Measurements from ENCODE around the gene SYNRG.

SYNRG gene

DNA sequence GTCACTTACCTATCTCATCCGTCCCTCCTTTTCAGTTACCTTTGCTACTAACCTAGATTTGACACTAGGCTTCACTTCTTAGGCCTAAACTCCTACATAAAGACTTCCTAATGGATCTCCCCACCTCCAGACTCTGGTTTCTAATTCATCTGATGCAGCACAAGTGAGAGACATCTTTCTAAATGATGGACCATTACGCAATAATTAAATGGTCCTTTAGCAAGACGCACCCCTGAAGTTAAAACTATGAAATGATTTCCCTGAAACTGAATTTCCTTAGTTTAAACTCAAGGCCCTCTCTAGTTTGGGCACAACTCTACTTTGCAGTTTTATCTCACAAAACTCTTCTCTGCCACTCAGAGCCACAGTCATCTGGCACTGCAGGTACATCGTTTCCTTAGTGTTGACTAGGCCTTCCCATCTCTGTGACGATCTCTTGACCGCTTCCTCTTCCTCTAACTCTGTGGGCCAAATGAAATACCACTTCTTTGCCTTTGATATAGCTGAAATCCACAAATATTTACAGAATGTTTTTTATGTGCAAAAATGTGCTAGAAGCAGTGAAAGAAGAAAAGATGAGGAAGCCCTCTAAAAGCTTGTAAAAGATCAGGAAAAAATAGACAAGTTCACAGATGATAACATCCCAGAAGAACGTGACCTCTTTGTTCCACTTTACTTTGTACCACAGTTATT, 3.3 kb downstream of the SYNRG start:
- no peak for DNase-seq (ENCODE audit: low spot score)

DNA sequence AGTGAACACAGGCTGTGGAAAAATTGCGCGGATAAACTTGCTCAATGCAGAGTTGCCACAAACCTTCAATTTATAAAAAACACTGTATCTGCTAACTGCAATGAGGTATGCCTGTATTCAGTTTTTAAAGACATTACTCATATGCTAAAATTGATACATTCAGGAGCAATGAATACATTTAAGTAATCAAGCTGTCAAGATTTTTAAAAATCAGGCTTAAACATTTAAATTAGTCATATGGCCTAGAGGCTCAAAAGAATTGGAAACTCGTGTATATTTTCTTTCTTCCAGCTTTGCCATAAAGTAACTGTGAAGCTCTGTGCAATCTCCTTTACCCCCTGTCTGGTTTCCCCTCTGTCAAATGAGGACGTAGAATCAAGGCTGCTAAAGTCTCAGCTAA, 4.1 kb downstream of the SYNRG start:
- DNase-seq (ENCODE audit: low spot score), result no peak

DNA sequence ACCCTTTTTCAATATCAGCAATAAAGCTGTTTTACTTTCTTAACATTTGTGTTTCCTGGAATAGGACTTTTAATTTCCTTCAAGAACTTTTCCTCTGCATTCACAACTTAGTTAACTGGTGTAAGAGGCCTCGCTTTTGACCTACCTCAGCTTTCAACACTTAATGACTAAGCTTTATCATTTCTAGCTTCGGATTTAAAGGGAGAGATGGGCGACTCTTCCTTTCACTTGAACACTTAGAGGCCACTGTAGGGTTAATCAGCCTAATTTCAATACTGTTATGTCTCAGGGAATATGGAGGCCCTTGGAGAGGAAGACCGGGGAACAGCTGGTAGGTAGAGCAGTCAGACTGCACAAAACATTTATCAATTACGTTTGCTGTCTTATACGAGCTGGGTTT, 4.7 kb downstream of the SYNRG start:
- DNase-seq (ENCODE audit: low spot score), result no peak

DNA sequence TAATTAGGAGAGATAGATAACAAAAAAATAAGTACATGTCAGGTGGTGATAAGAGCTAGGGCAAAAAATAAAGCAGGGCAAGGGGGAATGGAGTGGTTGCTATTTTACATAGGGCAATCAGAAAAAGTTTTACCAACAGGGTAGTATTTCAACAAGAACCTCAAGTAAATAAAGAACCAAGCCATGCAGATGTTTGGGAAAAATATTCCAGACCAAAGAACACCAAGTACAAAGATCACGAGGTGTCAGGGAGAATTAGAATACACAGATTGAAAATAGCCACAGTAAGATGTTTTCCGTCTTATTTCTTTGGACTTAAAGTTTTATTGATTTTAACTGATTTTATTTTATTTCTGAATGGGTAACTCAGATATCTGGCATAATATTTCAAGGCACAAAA, 11.1 kb downstream of the SYNRG start:
- DNase-seq (ENCODE audit: low spot score), result no peak

DNA sequence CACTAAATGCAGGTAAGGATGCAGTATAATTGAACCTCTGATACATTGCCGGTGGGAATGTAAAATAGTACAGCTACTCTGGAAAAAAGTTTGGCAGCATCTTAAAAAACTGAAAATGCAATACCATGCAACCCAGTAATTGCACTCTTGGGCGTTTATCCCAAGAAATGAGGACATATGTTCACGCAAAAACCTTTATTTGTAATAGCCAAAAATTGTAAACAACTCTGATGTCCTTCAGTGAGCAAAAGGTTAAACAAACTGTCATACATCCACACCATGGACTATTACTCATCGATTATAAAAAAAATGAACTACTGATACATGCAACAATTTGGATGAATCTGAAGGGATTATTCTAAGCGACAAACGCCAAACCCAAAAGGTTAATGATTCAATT, 16.9 kb downstream of the SYNRG start:
- DNase-seq (ENCODE audit: low spot score), result no peak

DNA sequence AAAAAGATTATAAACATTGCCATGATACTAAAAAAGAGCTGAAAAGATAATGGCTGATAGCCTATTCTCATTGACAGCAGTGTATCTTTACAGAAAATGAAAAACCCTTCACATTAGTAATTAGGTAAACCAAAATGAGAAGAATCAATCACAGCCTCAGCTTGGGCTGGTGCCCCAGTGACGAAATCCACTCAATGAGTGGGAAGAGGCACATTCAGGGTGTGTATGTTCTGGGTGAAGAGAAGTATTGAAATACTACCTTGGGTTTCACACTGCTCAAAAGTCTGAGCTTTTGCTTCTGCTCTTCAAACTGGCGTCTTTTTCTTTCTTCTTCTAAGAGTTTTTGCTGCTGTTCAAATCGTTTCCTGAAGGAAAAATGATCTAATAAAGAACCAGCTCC, 24.2 kb downstream of the SYNRG start:
- no peak for DNase-seq (ENCODE audit: low spot score)

DNA sequence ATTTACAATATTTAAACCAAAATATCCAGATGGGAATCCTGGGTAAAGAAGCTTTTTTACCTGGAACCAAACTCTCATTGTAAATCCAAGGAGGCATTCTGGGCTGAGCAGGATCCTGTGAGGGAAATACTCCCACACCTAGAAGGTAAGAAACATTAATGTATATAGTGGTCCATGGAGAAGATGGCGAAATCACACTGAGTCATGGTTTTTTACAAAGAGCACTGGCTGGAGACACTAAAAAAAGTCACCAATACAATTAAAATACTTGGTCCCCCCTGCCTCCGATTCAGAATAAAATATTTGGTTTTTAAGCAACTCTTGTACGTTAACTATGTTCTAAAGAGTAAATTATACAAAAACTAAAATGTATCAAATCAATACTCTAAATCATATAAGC, 32.9 kb downstream of the SYNRG start:
- no peak for DNase-seq (ENCODE audit: low spot score)

DNA sequence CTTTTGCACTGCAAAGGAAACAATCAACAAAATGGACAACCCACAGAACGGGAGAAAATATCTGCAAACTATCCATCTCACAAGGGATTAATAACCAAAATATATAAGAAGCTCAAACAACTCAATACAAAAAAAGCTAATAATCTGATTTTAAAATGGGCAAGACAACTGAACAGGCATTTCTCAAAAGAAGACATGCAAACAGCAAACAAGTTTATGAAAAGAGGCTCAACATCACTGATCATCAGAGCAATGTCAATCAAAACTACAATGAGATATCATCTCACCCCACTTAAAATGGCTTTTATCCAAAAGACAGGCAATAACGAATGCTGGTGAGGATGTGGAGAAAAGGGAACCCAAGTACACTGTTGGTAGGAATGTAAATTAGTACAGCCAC, 34.8 kb downstream of the SYNRG start:
- DNase-seq (ENCODE audit: low spot score), result no peak

DNA sequence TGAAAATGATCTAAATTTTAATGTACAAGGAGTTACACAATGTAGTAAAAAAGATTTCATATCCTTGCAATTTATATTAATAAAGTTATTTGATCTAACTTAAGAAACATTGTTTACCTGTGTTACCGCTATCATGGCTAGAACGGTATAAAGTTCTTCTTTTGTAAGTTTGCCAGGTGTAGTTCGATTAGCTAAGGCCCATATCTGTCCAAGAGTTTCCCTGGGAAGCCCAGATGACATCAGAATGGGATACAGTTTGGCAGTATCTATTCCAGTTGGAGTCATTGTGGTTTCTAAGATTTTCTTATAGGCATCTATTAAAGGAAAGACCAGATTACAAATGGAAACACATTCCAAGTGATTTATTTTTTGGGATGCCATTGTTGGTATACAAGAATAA, 37.5 kb downstream of the SYNRG start:
- no peak for DNase-seq (ENCODE audit: low spot score)

DNA sequence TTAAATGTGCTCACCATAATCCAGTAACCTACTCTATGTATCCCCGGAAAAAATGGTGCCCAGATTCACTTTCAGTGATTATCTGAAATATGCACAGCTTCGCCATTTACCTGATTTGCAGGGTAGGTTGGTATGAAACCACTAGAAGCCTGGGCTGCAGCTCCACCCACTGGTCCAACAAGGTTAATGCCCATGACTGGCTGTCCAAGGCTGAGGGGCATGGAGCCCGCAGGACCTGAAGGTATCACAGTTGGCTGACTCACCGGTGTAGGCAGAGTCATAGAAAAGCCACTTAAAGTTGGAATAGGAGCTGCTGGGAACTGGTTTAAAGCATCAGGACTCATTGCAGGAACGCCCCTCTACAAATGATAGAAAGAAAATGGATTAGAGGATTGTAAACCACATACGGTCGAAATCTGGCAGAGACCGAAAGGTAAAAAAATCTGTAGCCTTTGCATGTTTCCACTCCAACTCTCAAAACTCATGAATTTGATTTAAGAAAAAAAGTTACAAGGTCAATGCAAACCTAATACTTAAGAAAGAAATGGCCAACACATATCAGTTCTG, 38.6 kb downstream of the SYNRG start:
- DNase-seq (ENCODE audit: low spot score), result no peak

DNA sequence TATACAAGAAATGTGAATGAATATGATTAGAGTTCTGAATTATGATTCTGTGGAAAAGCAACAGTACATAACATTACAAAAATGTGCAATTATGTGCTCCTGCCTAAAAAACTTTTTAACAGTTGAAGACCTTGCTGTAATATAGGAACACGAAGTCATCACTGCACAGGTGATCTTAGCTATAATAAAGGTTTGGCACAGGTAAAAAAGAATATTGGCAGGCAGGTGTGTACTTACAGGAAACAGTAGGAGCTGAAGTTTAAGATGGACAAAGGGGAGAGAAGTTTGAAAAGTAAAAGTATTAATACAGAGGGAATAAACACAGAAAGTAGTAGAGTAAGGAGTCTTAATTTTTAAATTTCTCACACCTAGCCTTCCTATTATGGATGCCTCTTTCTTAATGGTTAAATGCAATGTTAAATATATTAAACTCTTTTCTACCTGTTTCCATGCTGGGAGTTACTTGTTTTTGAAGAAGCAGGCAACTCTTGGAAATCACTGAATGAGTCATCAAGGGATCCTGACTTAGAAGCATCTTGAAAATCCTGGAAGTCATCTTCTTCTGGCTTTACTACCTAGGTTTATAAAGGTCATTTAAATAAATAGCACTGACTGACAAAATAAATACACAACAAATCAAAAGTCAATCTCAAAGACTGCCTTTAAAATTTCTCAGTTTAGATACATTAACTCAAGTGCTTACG, 40.7 kb downstream of the SYNRG start:
- DNase-seq (ENCODE audit: low spot score), result no peak

DNA sequence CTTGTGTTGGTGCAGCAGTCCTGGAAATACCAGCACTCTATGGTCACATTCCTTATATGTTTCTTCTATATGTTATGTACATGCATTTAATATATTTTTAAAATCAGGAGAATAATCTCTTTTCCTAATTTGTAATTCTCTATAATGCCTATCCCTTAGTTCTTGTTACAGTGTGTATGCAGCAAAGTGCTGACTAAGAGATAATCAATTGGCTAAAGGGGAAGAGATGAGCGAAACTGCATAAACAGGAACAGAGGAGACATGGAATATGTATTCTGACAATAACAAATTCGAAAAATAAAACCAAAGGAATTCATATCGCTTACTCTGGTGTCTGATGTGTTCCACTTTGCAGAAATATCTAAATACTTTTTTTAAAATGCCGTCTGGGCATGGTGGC, 41.7 kb downstream of the SYNRG start:
- no peak for DNase-seq (ENCODE audit: low spot score)

DNA sequence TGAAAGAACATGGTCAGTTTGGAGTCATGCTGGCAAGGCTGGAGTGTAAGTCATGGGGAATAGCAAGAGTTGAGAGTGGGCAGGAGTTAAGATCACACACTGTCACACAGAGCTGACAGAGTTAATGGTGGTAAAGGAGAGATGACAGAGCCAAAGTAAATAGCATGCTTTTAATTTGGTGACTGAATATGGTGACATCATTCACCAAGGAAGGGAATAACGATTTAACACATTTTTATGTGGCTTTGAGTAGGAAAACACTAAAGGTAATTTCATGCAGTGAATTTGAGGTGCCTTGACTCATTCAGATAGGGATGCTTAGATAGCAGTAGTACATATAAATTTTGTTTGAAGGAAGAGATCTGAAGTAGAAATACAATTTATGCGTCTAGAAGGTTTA, 42.1 kb downstream of the SYNRG start:
- DNase-seq (ENCODE audit: low spot score), result no peak

DNA sequence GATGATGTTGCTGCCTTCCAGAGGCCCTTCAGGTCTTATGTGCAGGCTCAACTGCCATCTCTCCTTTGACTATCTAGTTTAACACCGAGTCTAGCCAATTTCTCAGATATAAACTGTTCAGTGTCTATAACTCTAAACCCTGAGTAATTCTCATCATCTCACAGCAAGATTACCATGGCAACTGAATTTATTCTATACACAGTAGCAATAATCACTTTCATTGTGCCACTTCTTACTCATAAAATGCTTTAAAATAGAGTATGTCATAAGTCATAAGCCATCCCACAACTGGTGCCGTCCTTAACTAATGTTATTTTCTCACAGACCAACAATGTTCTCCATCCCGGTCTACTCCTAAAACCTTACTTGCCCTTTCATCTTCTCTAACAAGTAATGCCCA, 45.0 kb downstream of the SYNRG start:
- no peak for DNase-seq (ENCODE audit: low spot score)

DNA sequence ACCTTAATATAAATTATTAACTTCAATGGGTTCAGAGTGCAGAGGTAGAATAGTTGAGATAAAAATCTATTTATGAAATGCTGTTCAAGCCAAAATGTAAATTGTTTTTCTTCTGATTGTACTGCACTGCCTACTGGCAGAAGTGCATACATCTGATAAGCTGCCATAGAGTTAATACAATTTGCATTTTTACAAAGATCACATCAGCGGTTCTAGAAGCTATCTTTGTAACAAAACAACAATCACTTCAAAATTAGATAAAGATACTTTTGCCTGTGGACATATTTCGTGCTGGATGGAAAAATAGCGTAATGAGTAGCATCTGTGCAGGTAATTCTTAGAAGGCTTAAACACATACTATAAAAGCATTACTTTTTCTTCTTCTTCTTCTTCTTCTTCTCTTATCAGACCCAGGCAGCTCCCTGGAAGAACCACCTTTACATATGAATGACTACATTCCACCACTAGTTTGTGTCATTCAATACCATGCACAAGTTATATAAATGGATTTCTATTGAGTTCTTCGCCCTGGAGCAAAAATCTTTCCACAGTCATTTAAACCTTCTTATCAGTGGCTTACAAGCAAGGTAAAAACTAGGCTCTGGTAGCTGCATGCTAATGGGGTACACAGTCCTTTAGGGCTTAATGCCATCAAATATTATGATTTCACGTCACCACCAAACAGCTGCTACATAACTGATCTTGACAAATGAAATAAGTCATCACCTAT, 47.0 kb downstream of the SYNRG start:
- DNase-seq (ENCODE audit: low spot score), result no peak

DNA sequence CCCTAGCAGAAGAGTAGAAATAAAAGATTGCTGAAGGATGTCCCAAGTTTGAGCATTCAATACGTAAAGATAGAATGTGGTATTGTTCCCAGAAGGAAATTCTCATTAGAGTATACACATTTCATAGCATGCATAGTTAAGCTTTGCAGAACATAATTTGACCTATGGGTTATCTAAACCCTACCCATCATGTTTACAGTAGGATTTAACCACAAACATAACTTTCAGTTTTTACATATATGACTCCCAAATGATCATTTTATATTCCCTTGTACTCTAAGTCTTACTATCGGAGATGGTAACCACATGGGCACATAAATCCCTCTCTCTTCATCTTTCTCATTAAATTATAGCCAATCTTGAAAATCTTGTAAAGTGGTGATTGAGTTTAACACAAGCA, 50.9 kb downstream of the SYNRG start:
- DNase-seq (ENCODE audit: low spot score), result no peak

DNA sequence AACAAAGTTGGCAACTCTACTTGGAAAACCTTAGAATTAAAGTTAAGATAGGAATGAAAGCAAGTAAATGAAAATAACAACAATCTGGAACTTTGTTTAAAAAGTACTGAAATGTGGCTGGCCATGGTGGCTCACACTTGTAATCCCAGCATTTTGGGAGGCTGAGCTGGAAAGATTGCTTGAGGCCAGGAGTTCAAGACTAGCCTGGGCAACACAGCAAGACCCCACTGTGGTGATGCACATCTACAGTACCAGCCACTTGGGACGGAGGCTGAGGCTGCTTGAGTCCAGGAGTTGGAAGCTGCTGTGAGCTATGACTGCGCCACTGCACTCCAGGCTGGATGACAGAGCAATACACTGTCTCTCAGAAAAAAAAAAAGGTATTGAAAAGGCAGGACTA, 51.7 kb downstream of the SYNRG start:
- DNase-seq (ENCODE audit: low spot score), result no peak

DNA sequence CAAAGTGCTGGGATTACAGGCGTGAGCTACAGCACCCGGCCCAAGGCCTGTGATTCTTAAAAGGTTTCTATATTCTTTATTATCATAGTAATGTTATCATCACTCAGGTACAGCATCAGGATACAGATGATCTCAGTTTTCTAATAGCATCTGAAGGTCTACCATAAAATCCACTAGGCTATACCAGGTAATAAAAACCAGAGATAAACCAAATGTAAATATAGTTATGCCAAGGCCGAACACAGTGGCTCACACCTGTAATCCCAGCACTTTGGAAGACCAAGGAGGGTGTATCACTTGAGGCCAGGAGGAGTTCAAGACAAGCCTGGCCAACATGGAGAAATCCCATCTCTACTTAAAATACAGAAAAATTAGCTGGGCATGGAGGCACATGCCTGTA, 53.8 kb downstream of the SYNRG start:
- no peak for DNase-seq (ENCODE audit: low spot score)

DNA sequence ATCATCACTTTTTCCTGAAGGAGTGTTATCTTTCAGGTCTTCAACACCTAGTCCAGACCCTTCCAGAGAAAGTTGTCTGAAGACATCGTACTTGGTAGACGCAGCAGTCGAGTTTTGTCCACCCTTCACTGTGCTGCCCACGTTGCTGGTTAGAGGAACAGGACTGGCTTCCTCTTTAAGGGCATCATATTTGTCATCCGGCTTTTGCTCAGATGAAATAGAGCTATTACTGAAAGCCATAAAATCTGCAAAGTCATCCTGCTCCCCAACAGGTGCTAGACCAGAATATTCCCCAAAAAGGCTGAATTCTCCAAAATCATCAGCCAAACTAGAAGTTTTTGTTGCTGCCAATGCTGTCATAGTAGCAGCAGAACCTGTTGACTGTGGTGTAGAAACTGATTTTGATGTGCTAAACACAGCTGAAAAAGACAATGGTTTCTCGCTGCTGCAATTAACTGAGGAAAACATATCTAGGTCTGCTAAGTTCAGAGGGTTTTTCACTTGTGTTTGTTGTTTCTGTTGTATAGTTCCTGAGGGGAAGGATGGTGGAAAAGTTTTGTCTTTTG, 55.7 kb downstream of the SYNRG start:
- no peak for DNase-seq (ENCODE audit: low spot score)

DNA sequence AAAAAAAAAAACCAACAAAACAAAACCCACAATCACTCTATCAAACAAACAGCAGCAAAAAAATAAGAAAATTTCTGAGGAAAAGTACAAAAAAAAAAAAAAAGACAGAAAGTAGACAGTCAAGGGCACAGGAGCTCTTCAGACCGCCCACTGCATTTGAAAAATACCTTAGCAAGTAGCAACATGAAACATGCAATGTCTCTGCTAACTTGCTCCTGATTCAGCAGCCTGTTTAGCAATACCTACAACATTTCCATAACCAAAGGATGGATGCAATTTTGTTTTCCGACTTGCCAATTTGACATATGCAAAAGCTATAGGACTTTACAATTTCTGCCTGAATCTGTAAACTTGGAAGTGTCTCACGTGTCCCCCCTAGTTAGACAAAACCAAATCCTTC, 57.4 kb downstream of the SYNRG start:
- DNase-seq (ENCODE audit: low spot score), result no peak

DNA sequence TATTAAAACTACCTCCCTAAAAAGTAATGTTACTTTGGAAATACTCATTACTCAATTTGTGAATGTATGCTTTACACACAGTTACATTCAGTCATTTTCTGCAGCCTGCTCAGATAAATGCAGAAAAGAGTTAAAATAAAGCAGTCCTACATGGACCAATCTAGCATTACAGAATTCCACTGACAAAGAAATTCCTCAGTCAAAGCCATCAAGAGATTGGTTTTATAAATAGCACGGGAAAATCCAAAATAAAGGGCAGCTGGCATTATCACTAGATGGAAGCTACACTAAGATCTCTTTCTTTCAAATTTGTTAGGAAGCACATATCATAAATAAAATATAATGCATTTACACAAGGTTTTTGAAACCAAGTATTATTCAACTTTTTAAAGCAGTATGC, 61.2 kb downstream of the SYNRG start:
- no peak for DNase-seq (ENCODE audit: low spot score)

DNA sequence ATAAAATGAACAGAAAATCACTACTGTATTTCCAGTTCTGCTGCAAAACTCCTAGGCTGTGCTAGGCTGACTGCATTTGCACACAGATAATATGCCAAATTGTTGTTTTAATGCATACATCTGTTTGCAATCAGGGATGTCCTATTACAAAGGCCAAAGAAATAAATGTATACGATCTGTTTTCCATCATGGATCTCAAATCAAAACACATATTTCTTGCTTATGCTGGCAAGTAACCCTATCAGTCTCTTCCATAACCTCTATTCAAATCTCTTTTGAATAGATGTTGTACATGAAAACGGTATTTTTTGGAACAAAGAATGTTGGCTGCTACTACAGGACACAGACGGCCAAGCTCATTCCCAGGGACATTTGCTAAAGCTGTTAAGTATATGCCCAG, 62.9 kb downstream of the SYNRG start:
- no peak for DNase-seq (ENCODE audit: low spot score)

DNA sequence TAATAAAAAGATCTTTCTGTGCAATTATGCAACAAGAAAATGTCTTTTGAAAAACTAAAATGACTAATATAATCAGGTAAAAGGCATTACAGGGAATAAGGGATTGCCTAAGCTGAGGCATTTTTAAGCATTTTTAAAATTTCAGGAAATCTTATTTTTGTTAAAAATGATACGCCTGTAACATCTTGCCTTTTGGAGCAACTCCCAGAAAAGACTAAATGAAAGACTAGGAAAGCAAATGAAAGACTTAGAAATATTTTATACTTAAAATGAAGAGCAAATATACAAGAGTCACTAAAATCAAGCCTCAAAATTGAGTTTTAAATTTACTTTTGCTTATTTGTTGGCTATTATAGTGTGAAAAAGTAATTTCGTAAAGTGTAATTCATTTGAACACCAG, 63.7 kb downstream of the SYNRG start:
- DNase-seq (ENCODE audit: low spot score), result no peak

Measured in left forelimb (tissue), 1 donor.